SK-N-MC (cell line): ENCODE results near the gene GNLY.

ENCODE experiments used
- EZH2 ChIP-seq: fragments of 200-600 bp; sonication (generic); IDR thresholded peaks from one replicate; pipeline ENCODE4 v1.6.1; 2017; ENCODE audit warnings: antibody characterized with exemption
- POLR2AphosphoS5 ChIP-seq: IDR thresholded peaks from 2 replicates; pipeline ENCODE4 v1.6.1; 2012; ENCODE audit warnings: mild to moderate bottlenecking, low read depth, low read length, borderline replicate concordance

GRCh38 chr2:85653996-85654395 lies 40.2 kb upstream of the GNLY start:
- no peak for TF ChIP-seq EZH2
- TF ChIP-seq POLR2AphosphoS5 = no peak
